ENCODE measurements around the gene HRH3.

Gene HRH3

GRCh38 chr20:62195736-62196135, 24.3 kb downstream of the HRH3 start:
- no peak for DNase-seq (ENCODE audit: extremely low spot score)
- TF ChIP-seq HDGF (IDR thresholded peaks at IDR 0.05; ENCODE audit: borderline replicate concordance): no peak
- TF ChIP-seq TARDBP (IDR thresholded peaks at IDR 0.05): no peak
- no peak for TF ChIP-seq PKNOX1 (IDR thresholded peaks at IDR 0.05)
- no peak for TF ChIP-seq FOXK2 (IDR thresholded peaks at IDR 0.05)
- no peak for TF ChIP-seq SP1 (IDR thresholded peaks at IDR 0.05)
- TF ChIP-seq BHLHE40 (IDR thresholded peaks at IDR 0.05; ENCODE audit: borderline replicate concordance): no peak
- CTCF ChIA-PET: no interaction called here
- POLR2A ChIA-PET: no interaction called here

- no peak for TF ChIP-seq PKNOX1 (IDR thresholded peaks at IDR 0.05)
- TF ChIP-seq ZNF384 (IDR thresholded peaks at IDR 0.05): no peak
- no peak for TF ChIP-seq SP1 (IDR thresholded peaks at IDR 0.05)
- TF ChIP-seq L3MBTL2 (conservative IDR thresholded peaks at IDR 0.05): no peak
- no peak for TF ChIP-seq ELF4 (IDR thresholded peaks at IDR 0.05)
- no peak for TF ChIP-seq CTBP1 (IDR thresholded peaks at IDR 0.05; ENCODE audit: borderline replicate concordance)
- TF ChIP-seq LEF1 (IDR thresholded peaks at IDR 0.05; ENCODE audit: borderline replicate concordance): no peak
- no peak for TF ChIP-seq ARNT (IDR thresholded peaks at IDR 0.05)
- TF ChIP-seq FOXA1 (IDR thresholded peaks at IDR 0.05): no peak
- no peak for DNase-seq (ENCODE audit: extremely low spot score)
- ChIA-PET CTCF (no interaction called here), POLR2A (no interaction called here)
Measured at GRCh38 chr20:62195075-62195405, 25.0 kb downstream of the HRH3 start.

- no peak for TF ChIP-seq TARDBP (IDR thresholded peaks at IDR 0.05)
- no peak for TF ChIP-seq L3MBTL2 (conservative IDR thresholded peaks at IDR 0.05)
- CTCF ChIA-PET: no interaction called here
- no peak for DNase-seq (ENCODE audit: extremely low spot score)
- POLR2A ChIA-PET: no interaction called here
Measured at GRCh38 chr20:62193079-62194025, 26.7 kb downstream of the HRH3 start.

GRCh38 chr20:62192635-62193034, 27.4 kb downstream of the HRH3 start:
- no peak for DNase-seq (ENCODE audit: extremely low spot score)
- no peak for TF ChIP-seq FOXA1 (IDR thresholded peaks at IDR 0.05)
- TF ChIP-seq ARNT (IDR thresholded peaks at IDR 0.05): no peak
- no peak for TF ChIP-seq L3MBTL2 (conservative IDR thresholded peaks at IDR 0.05)
- TF ChIP-seq FOXK2 (IDR thresholded peaks at IDR 0.05): no peak
- TF ChIP-seq LEF1 (IDR thresholded peaks at IDR 0.05; ENCODE audit: borderline replicate concordance): no peak
- no peak for TF ChIP-seq ELF4 (IDR thresholded peaks at IDR 0.05)
- no peak for TF ChIP-seq CTBP1 (IDR thresholded peaks at IDR 0.05; ENCODE audit: borderline replicate concordance)
- TF ChIP-seq BHLHE40 (IDR thresholded peaks at IDR 0.05; ENCODE audit: borderline replicate concordance): no peak
- TF ChIP-seq PKNOX1 (IDR thresholded peaks at IDR 0.05): no peak
- no peak for TF ChIP-seq TARDBP (IDR thresholded peaks at IDR 0.05)
- CTCF ChIA-PET: no interaction called here
- POLR2A ChIA-PET: no interaction called here

- CTCF ChIA-PET: no interaction called here
- no peak for DNase-seq (ENCODE audit: extremely low spot score)
- TF ChIP-seq BHLHE40 (IDR thresholded peaks at IDR 0.05; ENCODE audit: borderline replicate concordance): no peak
- no peak for TF ChIP-seq FOXK2 (IDR thresholded peaks at IDR 0.05)
- TF ChIP-seq SUZ12 (IDR thresholded peaks at IDR 0.05): no peak
- TF ChIP-seq LEF1 (IDR thresholded peaks at IDR 0.05; ENCODE audit: borderline replicate concordance): no peak
- no peak for TF ChIP-seq PKNOX1 (IDR thresholded peaks at IDR 0.05)
- no peak for TF ChIP-seq SP1 (IDR thresholded peaks at IDR 0.05)
- no peak for TF ChIP-seq CTBP1 (IDR thresholded peaks at IDR 0.05; ENCODE audit: borderline replicate concordance)
- TF ChIP-seq FOXM1 (IDR thresholded peaks at IDR 0.05; ENCODE audit: borderline replicate concordance): no peak
- TF ChIP-seq ARNT (IDR thresholded peaks at IDR 0.05): no peak
- no peak for TF ChIP-seq TARDBP (IDR thresholded peaks at IDR 0.05)
- no peak for TF ChIP-seq FOXA1 (IDR thresholded peaks at IDR 0.05)
- no peak for TF ChIP-seq HDGF (IDR thresholded peaks at IDR 0.05; ENCODE audit: borderline replicate concordance)
- TF ChIP-seq ELF4 (IDR thresholded peaks at IDR 0.05): no peak
- no peak for TF ChIP-seq ZNF384 (IDR thresholded peaks at IDR 0.05)
- no peak for TF ChIP-seq L3MBTL2 (conservative IDR thresholded peaks at IDR 0.05)
- TF ChIP-seq NFRKB (IDR thresholded peaks at IDR 0.05): no peak
- POLR2A ChIA-PET: no interaction called here
Measured at GRCh38 chr20:62191781-62192559, 28.1 kb downstream of the HRH3 start.

All from HEK293T (cell line).